Lung (tissue), 12 donors: Measurements from ENCODE around the gene PFKFB4. TPM values are rescaled to one million over a fixed set of nuclear protein-coding genes. Genes with fewer than 3 reads are reported as not detected.

Experiments
- ATAC-seq: fragments of 200-7000 bp; cut with Tn5 transposase; one replicate; pipeline ENCODE4 v1.9.1; 2020; ENCODE audit warnings: moderate number of reproducible peaks; ENCODE audit not compliant: insufficient read depth, low FRiP score
- DNase-seq, 3 donors: peaks; one replicate each; pipeline ENCODE4 v3.0.0-alpha.2; 2013 to 2017
- H3K27ac ChIP-seq, 2 donors: one replicate each; pipeline ENCODE4 v1.5.1; 2013; ENCODE audit warnings: mild to moderate bottlenecking in 2 of 2, moderate library complexity in 2 of 2, control low read depth in 1 of 2, inconsistent platforms in 1 of 2, low read depth in 1 of 2, low read length in 1 of 2
- H3K27me3 ChIP-seq, 3 donors: one replicate each; pipeline ENCODE4 v1.5.1; 2013; ENCODE audit warnings: low read length in 2 of 3; ENCODE audit not compliant: control insufficient read depth in 3 of 3, insufficient read depth in 3 of 3
- H3K36me3 ChIP-seq, 4 donors: one replicate each; pipeline ENCODE4 v1.5.1; 2013; ENCODE audit warnings: low read length in 4 of 4, mild to moderate bottlenecking in 1 of 4, moderate library complexity in 1 of 4; ENCODE audit not compliant: control insufficient read depth in 4 of 4, insufficient read depth in 4 of 4
- H3K4me1 ChIP-seq, 5 donors: one replicate each; pipeline ENCODE4 v1.5.1; 2013; ENCODE audit warnings: low read length in 5 of 5, mild to moderate bottlenecking in 2 of 5, moderate library complexity in 1 of 5; ENCODE audit not compliant: control insufficient read depth in 5 of 5, insufficient read depth in 5 of 5
- H3K4me3 ChIP-seq: one replicate; pipeline ENCODE4 v1.5.1; 2013; ENCODE audit warnings: mild to moderate bottlenecking, control low read depth, moderate library complexity
- H3K9ac ChIP-seq, 2 donors: one replicate each; pipeline ENCODE4 v1.5.1; 2013; ENCODE audit warnings: low read length in 2 of 2, control low read depth in 1 of 2; ENCODE audit not compliant: insufficient read depth in 1 of 2
- H3K9me3 ChIP-seq, 4 donors: one replicate each; pipeline ENCODE4 v1.5.1; 2013; ENCODE audit warnings: low read length in 3 of 4, mild to moderate bottlenecking in 1 of 4, moderate library complexity in 1 of 4; ENCODE audit not compliant: control insufficient read depth in 4 of 4, insufficient read depth in 3 of 4
- WGBS, 2 donors: extraction: QIAGEN DNeasy Blood & Tissue Kit; methylation state at CpG; one replicate each; pipeline ENCODE4 v1.1.7; 2013; 5-methylcytosine and 5-hydroxymethylcytosine counted together
- polyA plus RNA-seq, 2 donors: library from polyadenylated mRNA; stranded (reverse); fragments of 200-250 nt; gene quantifications; one replicate each; pipeline ENCODE4 v1.2.1, GENCODE V29; 2013
- total RNA-seq, 2 donors: library from RNA; depleted of rRNA in 1 of 2; stranded (reverse); fragments of >200 nt in 1 of 2; gene quantifications; one replicate each; pipeline ENCODE4 v1.2.1, GENCODE V29; 2014 to 2021
- TF ChIP-seq, protein P1 (sequence below): IDR thresholded peaks from 2 replicates; pipeline ENCODE4 v1.5.1; 2012; ENCODE audit warnings: mild to moderate bottlenecking; ENCODE audit errors: control extremely low read depth, extremely low read depth
- donor health status: control.
- donor health status: control.
- donor health status: Bipolar disorder and iron deficiency.
- donor health status: healthy.
- donor health status: DM: yes; HTN: yes; CAD: no.

The PFKFB4 gene
- total and polyA plus RNA-seq, 4 donors, result 3.6 to 15.9 (median 12.1) TPM

GRCh38 chr3:48567090-48567489, 10.5 kb upstream of the PFKFB4 start:
- no peak for ATAC-seq
- TF ChIP-seq, protein P1, sequence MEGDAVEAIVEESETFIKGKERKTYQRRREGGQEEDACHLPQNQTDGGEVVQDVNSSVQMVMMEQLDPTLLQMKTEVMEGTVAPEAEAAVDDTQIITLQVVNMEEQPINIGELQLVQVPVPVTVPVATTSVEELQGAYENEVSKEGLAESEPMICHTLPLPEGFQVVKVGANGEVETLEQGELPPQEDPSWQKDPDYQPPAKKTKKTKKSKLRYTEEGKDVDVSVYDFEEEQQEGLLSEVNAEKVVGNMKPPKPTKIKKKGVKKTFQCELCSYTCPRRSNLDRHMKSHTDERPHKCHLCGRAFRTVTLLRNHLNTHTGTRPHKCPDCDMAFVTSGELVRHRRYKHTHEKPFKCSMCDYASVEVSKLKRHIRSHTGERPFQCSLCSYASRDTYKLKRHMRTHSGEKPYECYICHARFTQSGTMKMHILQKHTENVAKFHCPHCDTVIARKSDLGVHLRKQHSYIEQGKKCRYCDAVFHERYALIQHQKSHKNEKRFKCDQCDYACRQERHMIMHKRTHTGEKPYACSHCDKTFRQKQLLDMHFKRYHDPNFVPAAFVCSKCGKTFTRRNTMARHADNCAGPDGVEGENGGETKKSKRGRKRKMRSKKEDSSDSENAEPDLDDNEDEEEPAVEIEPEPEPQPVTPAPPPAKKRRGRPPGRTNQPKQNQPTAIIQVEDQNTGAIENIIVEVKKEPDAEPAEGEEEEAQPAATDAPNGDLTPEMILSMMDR, result no peak
- WGBS, 2 donors, result 89 to 95% methylated on average over 5 of the region's 5 CpGs
- DNase-seq, result no peak
- Histone ChIP-seq H3K36me3 (no peaks in the 10 kb centered on the region), H3K27me3 (no peaks in the 10 kb centered on the region), H3K4me3 (no peak overlapping the region), H3K9ac (no peak overlapping the region), H3K27ac (no peak overlapping the region), H3K4me1 (peaks cover 0 to 2% (median 0%) of the 10 kb centered on the region in 5 donors), H3K9me3 (no peaks in the 10 kb centered on the region)

- Histone ChIP-seq H3K4me3 (no peak overlapping the region), H3K27ac (no peak overlapping the region), H3K27me3 (no peaks in the 10 kb centered on the region), H3K4me1 (peaks cover 0 to 2% (median 0%) of the 10 kb centered on the region in 5 donors), H3K9me3 (no peaks in the 10 kb centered on the region), H3K36me3 (no peaks in the 10 kb centered on the region), H3K9ac (no peak overlapping the region)
- no peak for ATAC-seq
- 80 to 89% methylated on average over 9 of the region's 9 CpGs for WGBS, 2 donors
- no peak for DNase-seq
- TF ChIP-seq, protein P1, result no peak
Measured at GRCh38 chr3:48566401-48566760, 9.8 kb upstream of the PFKFB4 start.

GRCh38 chr3:48565591-48566400, 9.2 kb upstream of the PFKFB4 start:
- ATAC-seq (no peak), DNase-seq (no peak)
- no peak overlapping the region for H3K27ac ChIP-seq
- no peak overlapping the region for H3K4me3 ChIP-seq
- H3K36me3 ChIP-seq, result no peaks in the 10 kb centered on the region
- H3K9me3 ChIP-seq, result no peaks in the 10 kb centered on the region
- TF ChIP-seq, protein P1, result no peak
- peaks cover 0 to 8% (median 2%) of the 10 kb centered on the region in 5 donors for H3K4me1 ChIP-seq
- H3K9ac ChIP-seq, result peak overlapping the region in 1 of 2 donors; percentile 28
- no peaks in the 10 kb centered on the region for H3K27me3 ChIP-seq
- 51 to 65% methylated on average over 6 to 7 of the region's 7 CpGs for WGBS, 2 donors
